Mucosa of descending colon (tissue), 3 donors: ENCODE results near the gene GGA3. TPM values are rescaled to one million over a fixed set of nuclear protein-coding genes. Genes with fewer than 3 reads are reported as not detected.

Experiments used
- ATAC-seq: fragments of 200-7000 bp; cut with Tn5 transposase; one replicate; pipeline ENCODE4 v1.9.1; 2020; ENCODE audit warnings: mild to moderate bottlenecking, moderate library complexity
- DNase-seq, 3 donors: peaks; one replicate each; pipeline ENCODE4 v3.0.0-alpha.2; 2020
- H3K36me3 ChIP-seq: fragments of 200-600 bp; one replicate; pipeline ENCODE4 v1.8.0; 2021; ENCODE audit warnings: low read depth, mild to moderate bottlenecking
- H3K4me1 ChIP-seq: fragments of 200-600 bp; one replicate; pipeline ENCODE4 v1.8.0; 2021; ENCODE audit warnings: low read depth, mild to moderate bottlenecking
- H3K4me3 ChIP-seq: fragments of 200-600 bp; one replicate; pipeline ENCODE4 v1.8.0; 2021; ENCODE audit warnings: mild to moderate bottlenecking
- H3K9me3 ChIP-seq: fragments of 200-600 bp; one replicate; pipeline ENCODE4 v1.8.0; 2021; ENCODE audit warnings: mild to moderate bottlenecking
- CTCF ChIP-seq: fragments of 200-600 bp; IDR thresholded peaks from one replicate; pipeline ENCODE4 v1.8.0; 2022; ENCODE audit warnings: antibody characterized with exemption, mild to moderate bottlenecking
- intact Hi-C, 2 donors: fragments of 100-400 bp; cut with DNase I in 1 of 2; cut with micrococcal nuclease in 1 of 2; formaldehyde crosslinking; loops; one replicate each; pipeline versions ENCODE4 v1.11.0 to v1.11.1; 2022; cut with DNase I, micrococcal nuclease
- total RNA-seq, 3 donors: library from RNA; stranded (reverse); fragmentation: NEBNext Ultra II Directional in 2 of 3; extraction: Animal tissue kit (Norgen Biotek cat#: 25700) in 2 of 3; gene quantifications; one replicate each; pipeline versions ENCODE4 v1.2.1 to v1.2.4, GENCODE V29; 2021 to 2023
- donor health status: DM: no; HTN: no; CAD: no; lungs with moderate emphysema.
- donor health status: DM: no; HTN: no; CAD: no.
- donor health status: DM: no; HTN: yes; CAD: no.

GGA3 gene
- total RNA-seq, 3 donors from 2014 or later = 45.3 to 54.8 (median 49.3) TPM

- Histone ChIP-seq H3K4me1 (peaks cover 10% of the 10 kb centered on the region), H3K9me3 (no peaks in the 10 kb centered on the region), H3K36me3 (no peaks in the 10 kb centered on the region), H3K4me3 (no peak overlapping the region)
- no peak for TF ChIP-seq CTCF
- DNase-seq = no peak
- intact Hi-C loops = no loop called here
- ATAC-seq = peak; percentile 39
Measured at GRCh38 chr17:75228305-75228704, 33.1 kb downstream of the GGA3 start.

GRCh38 chr17:75227729-75228128, 33.7 kb downstream of the GGA3 start:
- H3K9me3 ChIP-seq = no peaks in the 10 kb centered on the region
- no peak for ATAC-seq
- TF ChIP-seq CTCF = no peak
- H3K4me3 ChIP-seq = no peak overlapping the region
- no peaks in the 10 kb centered on the region for H3K36me3 ChIP-seq
- intact Hi-C loops = no loop called here
- H3K4me1 ChIP-seq = peaks cover 10% of the 10 kb centered on the region
- DNase-seq = no peak

GRCh38 chr17:75225016-75225415, 36.4 kb downstream of the GGA3 start:
- no peak overlapping the region for H3K4me3 ChIP-seq
- no peaks in the 10 kb centered on the region for H3K36me3 ChIP-seq
- H3K9me3 ChIP-seq = no peaks in the 10 kb centered on the region
- intact Hi-C loops = no loop called here
- DNase-seq (no peak), ATAC-seq (no peak)
- no peak for TF ChIP-seq CTCF
- peaks cover 10% of the 10 kb centered on the region for H3K4me1 ChIP-seq

- intact Hi-C loops = no loop called here
- Histone ChIP-seq H3K4me3 (no peak overlapping the region), H3K4me1 (no peaks in the 10 kb centered on the region), H3K9me3 (no peaks in the 10 kb centered on the region), H3K36me3 (peaks cover 10% of the 10 kb centered on the region)
- no peak for TF ChIP-seq CTCF
- DNase-seq (no peak), ATAC-seq (no peak)
Measured at GRCh38 chr17:75219815-75220214, 41.6 kb downstream of the GGA3 start.

GRCh38 chr17:75218131-75218530, 43.3 kb downstream of the GGA3 start:
- Histone ChIP-seq H3K9me3 (no peaks in the 10 kb centered on the region), H3K36me3 (peaks cover 13% of the 10 kb centered on the region), H3K4me3 (no peak overlapping the region), H3K4me1 (no peaks in the 10 kb centered on the region)
- DNase-seq (no peak), ATAC-seq (no peak)
- intact Hi-C loops = no loop called here
- no peak for TF ChIP-seq CTCF

- peaks cover 21% of the 10 kb centered on the region for H3K4me1 ChIP-seq
- peaks cover 10% of the 10 kb centered on the region for H3K36me3 ChIP-seq
- ATAC-seq = no peak
- intact Hi-C loops = no loop called here
- no peak overlapping the region for H3K4me3 ChIP-seq
- no peak for DNase-seq
- TF ChIP-seq CTCF = no peak
- no peaks in the 10 kb centered on the region for H3K9me3 ChIP-seq
Measured at GRCh38 chr17:75209061-75209460, 52.3 kb downstream of the GGA3 start.
